B cell (primary cell): ENCODE data around the gene MSH5. TPM values are rescaled to one million over a fixed set of nuclear protein-coding genes. Genes with fewer than 3 reads are reported as not detected.

Experiments used
- ATAC-seq: fragments of 200-7000 bp; cut with Tn5 transposase; one replicate; pipeline ENCODE4 v1.10.0; 2021; ENCODE audit warnings: low read depth, mild to moderate bottlenecking, moderate number of reproducible peaks, moderate library complexity
- CTCF ChIA-PET: fragments of 350-600 bp; sonication (Branson Sonifier 250); formaldehyde crosslinking; loops from one replicate; lab custom pipeline; 2021; ENCODE audit warnings: antibody characterized with exemption, inconsistent platforms; lab: Charles Lee
- POLR2A ChIA-PET: fragments of 350-600 bp; sonication (Branson Sonifier 250); formaldehyde crosslinking; loops from one replicate; lab custom pipeline; 2021; ENCODE audit warnings: antibody characterized with exemption; lab: Charles Lee
- DNase-seq: peaks from one replicate; pipeline ENCODE4 v3.0.0; 2013
- H2AFZ ChIP-seq: 2 replicates; pipeline ENCODE4 v1.6.1; 2012; ENCODE audit warnings: mild to moderate bottlenecking, low read depth, low read length; ENCODE audit not compliant: insufficient read depth, poor library complexity, severe bottlenecking
- H3K27ac ChIP-seq, 2 donors: 1 replicate in 1 of 2; 2 replicates in 1 of 2; pipeline ENCODE4 v1.5.1; 2012 to 2013; ENCODE audit warnings: low read length in 2 of 2, mild to moderate bottlenecking in 2 of 2, moderate library complexity in 1 of 2
- H3K27me3 ChIP-seq, 4 experiments: fragments of 200-600 bp in 1 of 4; sonication (generic) in 1 of 4; replicated peaks in 1 of 4; 1 replicate in 2 of 4; 2 replicates in 2 of 4; pipeline versions ENCODE4 v1.6.1 to v1.7.0; 2013 to 2016; ENCODE audit warnings: low read length in 3 of 4, mild to moderate bottlenecking in 2 of 4, mixed read lengths in 1 of 4, moderate library complexity in 1 of 4; ENCODE audit not compliant: insufficient read depth in 4 of 4, control insufficient read depth in 3 of 4; ENCODE audit errors: control extremely low read depth in 1 of 4
- H3K36me3 ChIP-seq, 2 experiments: replicated peaks in 1 of 2; 1 replicate in 1 of 2; 2 replicates in 1 of 2; pipeline versions ENCODE4 v1.6.1 to v1.7.1; 2013; ENCODE audit warnings: low read length in 1 of 2; ENCODE audit not compliant: insufficient read depth in 2 of 2, control insufficient read depth in 1 of 2; ENCODE audit errors: control extremely low read depth in 1 of 2, extremely low read depth in 1 of 2
- H3K4me1 ChIP-seq, 2 donors: fragments of 200-600 bp in 1 of 2; sonication (generic) in 1 of 2; 1 replicate in 1 of 2; 2 replicates in 1 of 2; pipeline versions ENCODE4 v1.5.1 to v1.6.1; 2013 to 2017; ENCODE audit warnings: low read length in 2 of 2; ENCODE audit not compliant: control insufficient read depth in 2 of 2, insufficient read depth in 2 of 2
- H3K4me2 ChIP-seq: replicated peaks from 2 replicates; pipeline ENCODE3; 2012; ENCODE audit warnings: mild to moderate bottlenecking, low read depth, low read length; ENCODE audit not compliant: poor library complexity, severe bottlenecking
- H3K4me3 ChIP-seq, 5 experiments: fragments of 200-600 bp in 1 of 5; sonication (generic) in 1 of 5; 1 replicate in 3 of 5; 2 replicates in 2 of 5; pipeline versions ENCODE4 v1.5.1 to v1.7.0; 2011 to 2016; ENCODE audit warnings: low read length in 4 of 5, mild to moderate bottlenecking in 4 of 5, low read depth in 2 of 5, control low read depth in 1 of 5, moderate library complexity in 1 of 5; ENCODE audit not compliant: insufficient read depth in 1 of 5; ENCODE audit errors: control extremely low read depth in 1 of 5, extremely low read depth in 1 of 5
- H3K79me2 ChIP-seq: fragments of 200-600 bp; sonication (generic); one replicate; pipeline ENCODE4 v1.6.0; 2016; ENCODE audit warnings: low read length; ENCODE audit not compliant: control insufficient read depth, insufficient read depth
- H3K9ac ChIP-seq: fragments of 200-600 bp; sonication (generic); 2 replicates; pipeline ENCODE4 v1.6.1; 2017; ENCODE audit warnings: mild to moderate bottlenecking, low read length, moderate library complexity
- H3K9me3 ChIP-seq, 3 donors: one replicate each; pipeline versions ENCODE4 v1.6.1 to v1.7.1; 2013; ENCODE audit warnings: low read length in 2 of 3; ENCODE audit not compliant: control insufficient read depth in 2 of 3, insufficient read depth in 1 of 3; ENCODE audit errors: control extremely low read depth in 1 of 3
- H4K20me1 ChIP-seq: 2 replicates; pipeline ENCODE4 v1.6.0; 2012; ENCODE audit warnings: mild to moderate bottlenecking, low read length; ENCODE audit not compliant: insufficient read depth, control insufficient read depth, poor library complexity, severe bottlenecking
- H3K27ac Mint-ChIP-seq: one replicate; pipeline ENCODE4 v1.8.0; 2021; ENCODE audit warnings: mixed read lengths
- H3K27me3 Mint-ChIP-seq: one replicate; pipeline ENCODE4 v1.8.0; 2021; ENCODE audit warnings: mixed read lengths
- H3K4me1 Mint-ChIP-seq: one replicate; pipeline ENCODE4 v1.8.0; 2021; ENCODE audit warnings: mixed read lengths
- H3K4me3 Mint-ChIP-seq: one replicate; pipeline ENCODE4 v1.8.0; 2021; ENCODE audit warnings: mixed read lengths
- H3K9me3 Mint-ChIP-seq: one replicate; pipeline ENCODE4 v1.8.0; 2022; ENCODE audit warnings: mixed read lengths; ENCODE audit not compliant: insufficient read depth
- EZH2 ChIP-seq: IDR thresholded peaks from 2 replicates; pipeline ENCODE4 v1.6.1; 2012; ENCODE audit warnings: borderline replicate concordance, low read depth, mild to moderate bottlenecking, moderate library complexity, low read length; ENCODE audit not compliant: insufficient read depth, poor library complexity, severe bottlenecking
- WGBS: methylation state at CpG from one replicate; pipeline ENCODE4 v1.1.5; 2013; ENCODE audit warnings: missing lambda C conversion rate; ENCODE audit not compliant: insufficient coverage; 5-methylcytosine and 5-hydroxymethylcytosine counted together
- intact Hi-C: fragments of 100-400 bp; cut with micrococcal nuclease; formaldehyde crosslinking; loops from one replicate; pipeline ENCODE4 v1.10.0; 2022
- polyA plus RNA-seq: library from polyadenylated mRNA; depleted of rRNA; stranded (reverse); fragments of >200 nt; gene quantifications from 2 replicates; pipeline ENCODE4 v1.2.3, GENCODE V29; 2012
- total RNA-seq, 2 donors: library from RNA; stranded (reverse); fragments of 120-200 nt in 1 of 2; gene quantifications; 1 replicate in 1 of 2; 2 replicates in 1 of 2; pipeline versions ENCODE4 v1.2.3 to v1.2.4, GENCODE V29; 2013 to 2022
- TF ChIP-seq, protein P1 (sequence below): fragments of 200-600 bp; IDR thresholded peaks from one replicate; pipeline ENCODE4 v1.8.0; 2022; ENCODE audit warnings: antibody characterized with exemption, mild to moderate bottlenecking

The MSH5 gene
- total and polyA plus RNA-seq, 2 donors (not counting 1 experiment from before 2014, with no cell fraction given), result 49.9 to 51.6 TPM

DNA sequence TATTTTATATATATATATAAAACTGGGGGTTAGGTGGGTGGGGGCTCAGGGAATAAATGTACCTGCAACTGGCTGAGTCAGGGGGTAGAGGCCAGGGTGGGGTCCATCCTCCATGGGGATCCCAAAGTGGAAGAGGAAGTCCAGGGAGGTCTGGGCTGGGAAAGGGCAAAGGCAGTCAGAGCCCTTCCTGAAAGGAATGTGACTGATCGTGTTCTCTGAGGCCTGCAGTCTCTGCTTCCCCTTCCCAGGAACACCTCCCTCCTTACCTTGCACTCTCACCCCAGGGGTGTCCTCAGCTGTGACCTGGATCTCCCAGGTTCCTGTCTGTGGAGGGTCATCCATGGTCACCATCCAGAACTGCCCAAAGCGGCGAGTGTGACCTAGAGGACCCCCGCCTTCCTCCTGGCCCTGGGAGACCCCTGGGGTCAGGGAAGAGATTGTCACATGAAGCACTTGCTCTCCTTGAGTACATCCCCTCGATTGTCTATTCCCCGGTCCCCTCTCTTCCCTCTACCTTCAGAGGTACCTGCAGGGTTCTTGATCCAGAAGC is 27.4 kb downstream of the MSH5 start:
- DNase-seq (no peak), ATAC-seq (no peak)
- 100% methylated on average over 3 of the region's 6 CpGs for WGBS
- ChIA-PET CTCF (interaction anchor here (4.5 kb wide), 1 partner anchor 29 kb away, joined by 51 read pairs; the partner anchor contains the start of genes CLIC1 and MSH5), POLR2A (interaction anchor here (0.5 kb wide), 1 partner anchor 1557 kb away, joined by 4 read pairs; no protein-coding TSS in a partner anchor)
- Histone ChIP-seq H3K27me3 (no peaks in the 10 kb centered on the region), H3K9me3 (no peaks in the 10 kb centered on the region), H3K9ac (no peak overlapping the region), H3K4me3 (no peak overlapping the region), H3K79me2 (no peaks in the 10 kb centered on the region), H4K20me1 (no peaks in the 10 kb centered on the region), H3K27ac (no peak overlapping the region), H3K4me2 (no peak overlapping the region), H3K36me3 (peaks cover 0 to 3% of the 10 kb centered on the region in 2 experiments), H2AFZ (no peak overlapping the region), H3K4me1 (peaks cover 0 to 2% of the 10 kb centered on the region in 2 donors)
- Mint-ChIP-seq H3K27ac (no peak overlapping the region), H3K9me3 (no peaks in the 10 kb centered on the region), H3K4me3 (no peak overlapping the region), H3K4me1 (peaks cover 9% of the 10 kb centered on the region), H3K27me3 (no peaks in the 10 kb centered on the region)
- TF ChIP-seq, protein P1, sequence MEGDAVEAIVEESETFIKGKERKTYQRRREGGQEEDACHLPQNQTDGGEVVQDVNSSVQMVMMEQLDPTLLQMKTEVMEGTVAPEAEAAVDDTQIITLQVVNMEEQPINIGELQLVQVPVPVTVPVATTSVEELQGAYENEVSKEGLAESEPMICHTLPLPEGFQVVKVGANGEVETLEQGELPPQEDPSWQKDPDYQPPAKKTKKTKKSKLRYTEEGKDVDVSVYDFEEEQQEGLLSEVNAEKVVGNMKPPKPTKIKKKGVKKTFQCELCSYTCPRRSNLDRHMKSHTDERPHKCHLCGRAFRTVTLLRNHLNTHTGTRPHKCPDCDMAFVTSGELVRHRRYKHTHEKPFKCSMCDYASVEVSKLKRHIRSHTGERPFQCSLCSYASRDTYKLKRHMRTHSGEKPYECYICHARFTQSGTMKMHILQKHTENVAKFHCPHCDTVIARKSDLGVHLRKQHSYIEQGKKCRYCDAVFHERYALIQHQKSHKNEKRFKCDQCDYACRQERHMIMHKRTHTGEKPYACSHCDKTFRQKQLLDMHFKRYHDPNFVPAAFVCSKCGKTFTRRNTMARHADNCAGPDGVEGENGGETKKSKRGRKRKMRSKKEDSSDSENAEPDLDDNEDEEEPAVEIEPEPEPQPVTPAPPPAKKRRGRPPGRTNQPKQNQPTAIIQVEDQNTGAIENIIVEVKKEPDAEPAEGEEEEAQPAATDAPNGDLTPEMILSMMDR, result no peak
- no peak for TF ChIP-seq EZH2
- intact Hi-C loops, result no loop called here
